Thyroid gland (tissue), 4 donors: Measurements from ENCODE around the gene ASB2.

Experiments
- CTCF ChIP-seq, 6 experiments: fragments of 200-600 bp in 3 of 6; fragments of 450-650 bp in 3 of 6; sonication (generic) in 3 of 6; IDR thresholded peaks; one replicate each; pipeline ENCODE4 v1.5.1; 2016 to 2019; ENCODE audit warnings: antibody characterized with exemption in 6 of 6, mild to moderate bottlenecking in 2 of 6, inconsistent platforms in 1 of 6, moderate library complexity in 1 of 6
- POLR2A ChIP-seq, 2 donors: fragments of 450-650 bp; IDR thresholded peaks; one replicate each; pipeline ENCODE4 v1.6.1; 2017; ENCODE audit warnings: antibody characterized with exemption in 2 of 2, mild to moderate bottlenecking in 2 of 2, moderate library complexity in 1 of 2

DNA sequence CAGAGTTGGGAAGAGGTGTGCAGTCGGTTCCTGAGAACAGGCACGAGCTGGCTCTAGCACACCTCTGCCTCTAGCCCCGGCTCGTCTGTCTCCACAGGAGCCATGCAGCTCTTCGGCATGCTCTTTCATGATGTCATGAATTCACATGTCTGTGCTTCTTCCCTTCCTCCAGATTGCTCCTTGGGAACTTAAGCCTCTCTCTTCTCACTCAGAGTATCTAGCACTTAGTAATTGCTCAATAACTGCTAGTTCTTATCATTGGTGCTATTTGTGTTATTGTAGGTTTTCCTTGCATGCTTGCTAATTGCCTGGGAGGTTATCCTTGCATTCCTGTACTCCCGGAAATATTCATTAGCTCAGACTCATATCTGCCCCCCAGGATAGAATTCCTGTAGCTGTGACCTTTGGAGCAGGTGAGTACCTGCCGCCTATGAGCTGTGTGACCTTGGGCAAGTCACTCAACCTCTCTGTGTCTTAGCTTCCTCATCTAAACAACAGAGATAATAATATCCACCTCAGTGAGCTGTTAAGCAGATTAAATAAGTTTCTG lies 29.8 kb downstream of the ASB2 start:
- TF ChIP-seq CTCF (IDR thresholded peaks at IDR 0.05) = no peak
- TF ChIP-seq POLR2A (IDR thresholded peaks at IDR 0.05) = no peak
